Brain pericyte (primary cell): Measurements from ENCODE around the gene NUF2.
"Not testable (repeated sequence)": the region's sequence is repeated elsewhere in the genome, so short reads cannot be mapped to it uniquely, and the experiment has no call there.

ENCODE experiments used
- DNase-seq: peaks from one replicate; pipeline ENCODE4 v3.0.0-alpha.2; 2012; ENCODE audit warnings: low read depth, low spot score

The NUF2 gene

GRCh38 chr1:163335216-163335615 is 13.5 kb downstream of the NUF2 start:
- DNase-seq: no peak

GRCh38 chr1:163337631-163338030 is 15.9 kb downstream of the NUF2 start:
- DNase-seq: no peak

DNA sequence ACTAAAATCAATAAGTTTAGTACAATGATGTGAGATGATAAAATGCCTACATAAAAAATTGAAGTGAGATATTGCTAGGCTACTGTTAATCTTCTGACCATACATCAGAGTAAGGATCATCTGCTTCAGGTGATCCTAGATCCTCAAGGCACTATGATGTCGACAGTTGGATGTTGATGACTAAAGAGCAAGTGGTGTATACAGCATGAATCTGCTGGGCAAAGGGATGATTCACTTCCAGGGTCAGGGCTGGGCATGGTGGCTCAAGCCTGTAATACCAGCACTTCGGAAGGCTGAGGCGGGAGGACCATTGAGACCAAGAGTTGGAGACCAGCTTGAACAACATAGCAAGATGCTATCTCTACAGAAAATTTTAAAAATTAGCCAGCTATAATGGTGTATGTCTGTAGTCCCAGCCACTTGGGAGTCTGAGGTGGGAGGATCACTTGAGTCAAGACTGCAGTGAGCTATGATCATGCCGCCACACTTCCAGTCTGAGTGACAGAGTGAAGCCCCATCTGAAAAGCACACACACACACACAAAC is 24.6 kb downstream of the NUF2 start:
- no peak for DNase-seq

DNA sequence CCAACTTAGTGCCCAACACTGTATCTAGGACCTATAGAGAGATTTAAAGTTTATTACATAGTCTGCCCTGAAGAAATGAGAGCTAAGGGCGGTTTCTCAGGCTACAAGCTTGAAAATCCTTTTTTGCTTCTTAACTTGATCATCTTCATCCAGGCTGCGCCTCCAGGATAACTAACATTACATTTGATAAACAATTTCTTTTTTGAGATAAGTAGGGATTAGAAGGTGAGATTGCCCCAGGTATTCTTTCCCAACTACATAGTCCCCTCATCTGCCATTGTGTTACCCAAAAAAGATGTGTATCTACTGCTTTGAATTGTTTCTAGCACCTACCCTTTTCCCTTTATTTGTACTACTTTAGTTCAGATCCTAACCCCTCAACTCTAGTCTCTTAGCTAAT is 25.4 kb downstream of the NUF2 start:
- DNase-seq: no peak

DNA sequence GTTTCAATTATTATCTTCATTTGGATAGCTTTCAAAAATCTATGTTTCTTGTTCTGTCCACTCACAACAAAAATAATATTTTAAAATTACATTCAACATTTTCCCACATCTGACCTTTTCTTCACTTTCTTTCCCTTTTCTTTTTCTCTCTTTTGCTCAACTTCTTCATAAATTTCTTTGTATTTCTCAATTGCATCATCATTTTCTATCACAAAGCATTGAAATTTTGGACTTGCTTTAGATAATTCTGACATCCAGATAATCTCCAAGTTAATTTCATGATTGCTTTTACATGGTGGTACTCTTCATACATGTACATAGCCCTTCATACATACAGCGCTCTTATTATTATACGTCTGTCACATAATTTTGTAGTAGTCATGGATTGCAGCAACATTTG is 30.2 kb downstream of the NUF2 start:
- no peak for DNase-seq

GRCh38 chr1:163357378-163357777 is 35.6 kb downstream of the NUF2 start:
- DNase-seq: no peak

DNA sequence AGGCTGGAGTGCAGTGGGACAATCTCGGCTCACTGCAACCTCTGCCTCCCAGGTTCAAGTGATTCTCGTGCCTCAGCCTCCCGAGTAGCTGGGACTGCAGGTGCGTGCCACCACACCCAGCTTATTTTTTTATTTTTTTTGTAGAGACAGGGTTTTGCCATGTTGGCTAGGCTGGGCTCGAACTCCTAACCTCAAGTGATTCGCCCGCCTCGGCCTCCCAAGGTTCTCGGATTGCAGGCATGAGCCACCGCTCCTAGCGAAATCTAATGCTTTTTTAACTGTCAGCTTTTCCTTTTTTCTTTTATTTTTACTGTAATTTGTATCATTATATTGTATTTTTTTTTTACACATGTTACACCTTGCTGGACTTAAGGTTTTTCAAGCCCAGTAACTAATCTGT is 36.4 kb downstream of the NUF2 start:
- DNase-seq: not testable (repeated sequence)

GRCh38 chr1:163361123-163361934 is 39.6 kb downstream of the NUF2 start:
- no peak for DNase-seq

DNA sequence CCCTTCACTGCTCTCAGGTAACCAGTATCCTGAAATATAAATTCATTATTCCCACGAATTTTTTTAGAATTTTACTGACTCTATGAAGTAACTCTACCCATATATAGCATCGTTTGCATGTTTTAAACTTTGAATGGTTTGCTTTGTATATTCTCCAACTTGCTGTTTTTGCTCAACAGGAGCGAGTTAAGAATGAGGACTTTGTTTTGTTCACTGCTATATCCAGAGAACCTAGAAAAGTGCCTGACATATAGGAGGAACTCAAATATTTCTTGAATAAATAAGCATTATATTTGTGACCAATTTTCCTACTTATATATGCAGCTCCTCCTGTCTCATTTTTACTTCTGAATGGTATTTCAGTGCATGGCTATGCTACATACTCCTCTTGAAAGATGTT is 43.4 kb downstream of the NUF2 start:
- DNase-seq: no peak

GRCh38 chr1:163366555-163366954 is 44.8 kb downstream of the NUF2 start:
- no peak for DNase-seq

DNA sequence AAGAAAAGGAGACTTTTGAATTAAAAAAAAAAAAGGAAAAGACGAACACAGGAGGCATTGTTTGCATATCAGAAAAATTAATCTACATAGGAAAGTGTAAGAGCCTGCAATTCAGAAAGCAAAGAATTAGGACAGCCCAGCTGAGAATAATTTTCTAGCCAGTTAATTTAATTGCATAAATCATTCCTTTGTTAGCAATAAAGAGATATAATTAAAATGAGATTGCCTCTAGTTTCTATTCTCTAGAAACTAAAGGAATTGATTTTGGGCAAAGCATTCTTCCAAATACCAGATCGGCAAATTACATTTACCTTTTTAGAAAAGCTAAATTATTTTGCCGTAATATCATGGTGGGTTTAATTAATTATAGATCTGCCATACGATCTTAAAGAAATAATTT is 46.0 kb downstream of the NUF2 start:
- DNase-seq: no peak

DNA sequence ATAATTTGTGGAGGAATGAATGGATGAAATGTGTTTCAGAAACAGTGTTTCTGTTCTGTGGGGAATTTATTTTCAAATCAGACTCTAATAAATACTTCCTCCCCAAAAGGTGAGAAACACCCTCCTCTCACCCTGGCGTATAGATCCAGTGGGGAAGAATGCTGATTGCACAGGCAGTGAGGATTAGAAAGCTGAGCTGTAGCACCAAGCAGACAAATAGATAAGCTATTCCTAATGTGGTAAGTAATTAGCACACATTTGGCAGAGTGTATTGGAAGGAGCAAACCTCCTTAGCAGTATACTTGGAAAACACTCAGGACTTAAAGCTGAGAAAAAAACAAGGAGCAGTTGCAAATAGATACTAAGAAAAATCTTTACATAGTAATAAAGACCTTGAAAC is 50.8 kb downstream of the NUF2 start:
- no peak for DNase-seq

DNA sequence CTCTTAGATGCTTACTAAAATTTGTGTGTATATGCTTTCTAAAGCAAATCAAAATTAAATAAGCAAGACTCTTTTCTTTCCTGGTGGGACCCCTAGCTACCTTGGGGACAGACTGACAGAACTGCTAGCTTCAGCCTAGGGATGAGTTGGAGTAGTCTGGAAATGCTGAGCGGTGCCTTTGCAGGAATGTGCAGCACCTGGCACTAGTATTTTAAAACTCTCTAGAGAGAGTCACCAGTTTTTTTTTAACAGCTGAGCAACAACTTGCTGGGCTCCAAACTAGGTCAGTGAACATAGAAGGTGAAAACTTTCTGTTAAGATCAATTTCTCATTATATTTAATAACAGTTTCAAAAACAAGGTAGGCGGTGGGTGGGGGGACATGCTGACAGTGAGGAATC is 56.8 kb downstream of the NUF2 start:
- DNase-seq: no peak

- DNase-seq: no peak
Measured at GRCh38 chr1:163379801-163380200, 58.0 kb downstream of the NUF2 start.

DNA sequence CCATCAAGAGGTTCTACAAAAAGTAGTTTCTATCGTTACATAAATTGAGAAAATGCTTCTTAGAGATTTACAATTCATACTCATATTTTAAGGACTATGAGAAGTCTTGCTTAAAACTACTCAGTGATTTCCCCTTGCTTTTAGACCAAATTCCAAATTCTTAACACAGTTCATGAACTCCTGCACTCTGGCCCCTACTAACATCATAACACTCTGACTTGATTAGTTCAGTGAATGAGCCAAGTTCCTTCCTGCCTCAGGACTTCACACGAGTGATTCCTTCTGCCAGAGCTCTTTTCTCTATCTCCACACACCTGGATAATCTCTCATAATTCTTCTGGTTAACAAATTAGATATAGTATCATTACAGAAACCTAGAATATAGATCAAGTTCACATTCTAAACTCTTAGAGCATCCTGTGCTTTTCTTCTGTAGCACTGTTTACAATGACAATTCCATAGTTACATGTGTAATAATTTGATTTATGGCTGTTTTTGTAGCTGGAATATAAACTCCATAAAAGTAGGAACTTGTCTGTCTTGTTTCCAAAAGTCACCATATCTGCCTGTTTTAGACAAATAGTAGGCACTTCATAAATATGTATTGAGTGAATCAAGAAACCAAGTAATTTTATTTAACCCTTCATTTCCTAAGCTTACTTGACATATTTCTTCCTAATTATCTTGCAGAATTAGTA is 59.9 kb downstream of the NUF2 start:
- no peak for DNase-seq

DNA sequence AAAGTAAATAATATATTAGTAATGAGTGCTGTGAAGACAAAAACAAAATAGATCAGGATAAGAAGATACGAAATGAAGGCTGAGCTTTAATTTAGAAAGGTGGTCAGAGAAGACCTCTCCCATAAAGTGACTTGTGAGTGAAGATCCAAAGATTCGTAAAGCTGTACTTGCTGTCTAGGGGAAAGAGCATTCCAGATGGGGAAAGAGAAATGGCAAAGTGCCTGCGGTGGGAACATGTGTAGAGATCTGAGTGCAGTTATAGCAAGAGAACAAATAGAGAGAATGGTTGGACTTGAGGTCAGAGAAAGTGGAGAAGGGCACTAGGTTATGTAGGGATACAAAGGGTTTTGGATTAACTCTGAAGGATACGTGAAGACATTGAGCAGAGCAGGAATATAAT is 60.6 kb downstream of the NUF2 start:
- no peak for DNase-seq

DNA sequence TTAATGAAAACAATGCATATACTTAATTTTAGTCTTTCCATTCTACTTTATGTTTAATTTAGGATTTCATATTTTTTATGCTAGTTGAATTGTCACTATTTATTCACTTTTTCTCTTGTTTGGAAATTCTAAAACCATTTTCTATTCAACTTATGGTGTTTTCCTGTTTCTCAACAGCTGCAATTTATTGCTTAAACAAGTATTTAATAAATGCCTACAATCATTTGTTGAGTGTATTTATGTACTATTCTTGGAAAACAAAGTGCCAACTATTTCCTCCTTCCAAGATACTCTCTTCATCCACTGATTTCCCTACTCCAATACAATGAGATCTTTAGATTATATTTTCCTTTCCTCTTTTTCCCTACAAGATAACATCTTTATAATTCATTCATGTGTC is 65.4 kb downstream of the NUF2 start:
- no peak for DNase-seq

GRCh38 chr1:163388970-163389369 is 67.2 kb downstream of the NUF2 start:
- DNase-seq: no peak

DNA sequence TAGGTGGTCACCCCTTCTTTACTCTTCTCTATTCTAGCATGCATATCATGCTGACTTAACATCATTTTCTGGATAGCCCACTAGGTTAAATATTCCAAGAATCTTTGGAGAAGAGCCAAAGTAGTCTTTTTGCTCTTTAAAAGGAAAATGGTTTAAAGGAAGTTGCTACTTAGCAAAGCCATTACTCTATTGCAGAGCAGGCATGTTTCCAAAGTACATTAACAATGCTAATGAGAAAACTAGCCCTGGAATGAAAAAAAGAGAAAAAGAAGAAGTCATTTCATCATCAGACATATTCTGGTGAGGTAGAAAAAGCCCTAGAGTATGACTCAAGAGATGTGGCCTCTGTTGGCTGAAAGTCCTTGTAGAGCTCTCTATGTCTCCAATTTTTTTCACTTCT is 74.0 kb downstream of the NUF2 start:
- no peak for DNase-seq

GRCh38 chr1:163397451-163398200 is 75.9 kb downstream of the NUF2 start:
- no peak for DNase-seq

DNA sequence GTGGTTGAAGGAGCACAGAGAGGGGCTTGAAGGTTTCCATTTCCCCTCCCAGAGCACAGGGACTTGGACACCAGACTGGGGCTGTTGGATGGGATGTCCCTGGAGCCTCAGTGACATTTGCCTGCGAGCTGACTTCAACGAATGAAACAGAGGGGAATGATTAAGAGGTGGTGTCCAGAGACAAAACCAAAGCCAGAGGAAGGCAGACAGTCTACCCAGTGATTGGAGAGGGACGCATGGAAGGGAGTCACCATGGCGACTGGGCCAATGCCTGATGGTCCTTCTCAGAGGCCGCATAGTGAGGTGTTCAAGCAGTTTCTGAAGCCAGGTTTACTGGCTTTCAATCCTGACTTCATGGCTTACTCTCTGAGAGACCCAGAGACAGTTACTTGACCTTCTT is 77.2 kb downstream of the NUF2 start:
- DNase-seq: no peak

DNA sequence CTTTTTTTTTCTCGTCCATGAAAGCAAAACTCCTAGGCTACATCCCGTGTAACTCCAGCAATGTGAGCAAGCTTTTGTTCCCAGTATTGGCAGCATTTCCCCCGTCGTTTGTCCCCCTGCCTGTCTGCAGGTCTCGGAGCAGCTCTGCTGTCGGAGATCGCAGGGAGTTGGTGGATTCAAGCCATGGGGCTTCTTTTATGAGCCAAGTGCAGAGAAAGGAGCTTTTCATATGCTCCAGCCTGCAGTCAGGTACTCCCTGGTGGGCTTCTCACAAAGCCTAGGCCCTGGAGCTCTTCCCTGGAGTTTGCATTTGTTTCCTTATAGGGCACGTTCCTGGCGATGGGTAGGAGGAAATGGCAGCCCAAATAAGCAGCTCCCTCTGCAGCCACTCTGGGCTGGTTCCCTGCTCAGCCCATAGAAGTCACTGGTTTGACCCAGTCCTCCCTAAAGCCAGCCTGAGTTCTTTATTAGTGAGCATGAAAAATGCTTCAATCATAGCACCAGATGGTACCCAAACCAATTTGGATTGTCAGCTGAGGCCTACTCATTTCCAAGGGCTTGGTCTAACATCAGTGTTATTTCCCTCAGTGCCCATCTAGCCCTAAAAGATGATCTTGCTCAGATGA is 78.3 kb downstream of the NUF2 start:
- DNase-seq: no peak
